ENCODE measurements around the gene RRBP1.

- TF ChIP-seq SPI1 (IDR thresholded peaks at IDR 0.05; ENCODE audit: borderline replicate concordance, low read depth) = no peak
- TF ChIP-seq CTCF (IDR thresholded peaks at IDR 0.05; ENCODE audit: insufficient read depth, low read length) = no peak
- TF ChIP-seq POLR2AphosphoS5 (IDR thresholded peaks at IDR 0.05; ENCODE audit: low read depth) = no peak
Observed at GRCh38 chr20:17586250-17586649, 95.8 kb downstream of the RRBP1 start.

All from HL-60 (cell line).